Frontal cortex (tissue), 4 donors: ENCODE data around the gene INHBC. TPM values are rescaled to one million over a fixed set of nuclear protein-coding genes. Genes with fewer than 3 reads are reported as not detected.
"Not testable (repeated sequence)": the region's sequence is repeated elsewhere in the genome, so short reads cannot be mapped to it uniquely, and the experiment has no call there.

Experiments used
- DNase-seq, 2 donors: peaks; one replicate each; pipeline ENCODE4 v3.0.0; 2012; ENCODE audit warnings: low spot score in 2 of 2
- FAIRE-seq: peaks from 2 replicates; lab custom pipeline; 2012; peaks lifted over from hg19 to GRCh38; lab: Jason Lieb, UNC
- total RNA-seq: library from RNA; depleted of rRNA; stranded (reverse); fragments of >200 nt; gene quantifications from one replicate; pipeline ENCODE4 v1.2.3, GENCODE V29; 2014
- donor health status: control.
- donor health status: control.
- donor health status: control.

INHBC gene, protein sequence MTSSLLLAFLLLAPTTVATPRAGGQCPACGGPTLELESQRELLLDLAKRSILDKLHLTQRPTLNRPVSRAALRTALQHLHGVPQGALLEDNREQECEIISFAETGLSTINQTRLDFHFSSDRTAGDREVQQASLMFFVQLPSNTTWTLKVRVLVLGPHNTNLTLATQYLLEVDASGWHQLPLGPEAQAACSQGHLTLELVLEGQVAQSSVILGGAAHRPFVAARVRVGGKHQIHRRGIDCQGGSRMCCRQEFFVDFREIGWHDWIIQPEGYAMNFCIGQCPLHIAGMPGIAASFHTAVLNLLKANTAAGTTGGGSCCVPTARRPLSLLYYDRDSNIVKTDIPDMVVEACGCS
- total RNA-seq = not detected

DNA sequence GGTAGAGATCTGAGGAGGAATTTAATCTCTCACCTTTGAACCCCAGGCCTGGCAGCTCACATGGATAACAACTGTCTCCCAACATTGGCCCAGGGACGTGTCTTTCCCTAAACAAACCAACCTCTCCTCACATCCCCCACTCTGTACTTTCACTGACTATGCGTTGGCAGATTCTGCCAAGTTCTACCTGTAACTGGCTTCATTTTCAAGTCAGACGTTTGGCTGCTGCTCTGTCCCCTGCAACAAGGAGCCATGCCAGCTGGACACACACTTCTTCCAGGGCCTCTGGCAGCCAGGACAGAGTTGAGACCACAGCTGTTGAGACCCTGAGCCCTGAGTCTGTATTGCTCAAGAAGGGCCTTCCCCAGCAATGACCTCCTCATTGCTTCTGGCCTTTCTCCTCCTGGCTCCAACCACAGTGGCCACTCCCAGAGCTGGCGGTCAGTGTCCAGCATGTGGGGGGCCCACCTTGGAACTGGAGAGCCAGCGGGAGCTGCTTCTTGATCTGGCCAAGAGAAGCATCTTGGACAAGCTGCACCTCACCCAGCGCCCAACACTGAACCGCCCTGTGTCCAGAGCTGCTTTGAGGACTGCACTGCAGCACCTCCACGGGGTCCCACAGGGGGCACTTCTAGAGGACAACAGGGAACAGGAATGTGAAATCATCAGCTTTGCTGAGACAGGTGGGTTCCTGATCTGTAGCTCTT, at the start of gene INHBC:
Gene INHBC (plus strand): TSS at position 268 of the 707 bp plus-strand sequence. CDS start 103 bp downstream, at position 371.
- FAIRE-seq = no peak
- DNase-seq = no peak

DNA sequence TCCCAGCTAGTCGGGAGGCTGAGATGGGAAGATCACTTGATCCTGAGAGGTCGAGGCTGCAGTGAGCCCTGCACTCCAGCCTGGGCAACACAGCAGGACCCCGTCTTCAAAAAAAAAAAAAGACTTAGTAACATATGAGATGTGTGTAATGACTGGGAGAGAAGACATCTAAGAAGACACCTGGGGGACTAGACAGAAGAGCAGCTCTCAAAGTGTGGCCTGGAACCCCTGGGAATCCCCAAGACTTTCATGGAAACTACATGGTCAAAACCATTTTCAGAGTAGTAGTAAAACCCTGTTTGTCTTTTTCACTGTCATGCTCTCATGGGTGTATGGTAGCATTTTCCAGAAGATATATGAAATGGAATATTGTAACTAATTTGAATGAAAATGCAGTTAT, 49.0 kb upstream of the INHBC start:
- DNase-seq = no peak
- FAIRE-seq = no peak

DNA sequence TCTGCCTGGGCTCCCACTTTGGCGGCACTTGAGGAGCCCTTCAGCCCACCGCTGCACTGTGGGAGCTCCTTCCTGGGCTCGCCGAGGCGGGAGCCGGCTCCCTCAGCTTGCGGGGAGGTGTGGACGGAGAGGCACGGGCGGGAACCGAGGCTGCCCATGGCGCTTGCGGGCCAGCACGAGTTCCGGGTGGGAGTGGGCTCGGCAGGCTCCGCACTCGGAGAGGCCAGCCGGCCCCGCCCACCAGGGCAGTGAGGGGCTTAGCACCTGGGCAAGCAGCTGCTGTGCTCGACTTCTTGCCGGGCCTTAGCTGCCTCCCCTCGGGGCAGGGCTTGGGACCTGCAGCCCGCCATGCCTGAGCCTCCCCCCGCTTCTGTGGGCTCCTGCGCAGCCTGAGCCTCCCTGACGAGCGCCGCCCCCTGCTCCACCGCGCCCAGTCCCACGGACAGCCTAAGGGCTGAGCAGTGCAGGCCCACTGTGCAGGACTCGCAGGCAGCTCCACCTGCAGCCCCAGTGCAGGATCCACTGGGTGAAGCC, 48.3 kb upstream of the INHBC start:
- FAIRE-seq = no peak
- DNase-seq = no peak

DNA sequence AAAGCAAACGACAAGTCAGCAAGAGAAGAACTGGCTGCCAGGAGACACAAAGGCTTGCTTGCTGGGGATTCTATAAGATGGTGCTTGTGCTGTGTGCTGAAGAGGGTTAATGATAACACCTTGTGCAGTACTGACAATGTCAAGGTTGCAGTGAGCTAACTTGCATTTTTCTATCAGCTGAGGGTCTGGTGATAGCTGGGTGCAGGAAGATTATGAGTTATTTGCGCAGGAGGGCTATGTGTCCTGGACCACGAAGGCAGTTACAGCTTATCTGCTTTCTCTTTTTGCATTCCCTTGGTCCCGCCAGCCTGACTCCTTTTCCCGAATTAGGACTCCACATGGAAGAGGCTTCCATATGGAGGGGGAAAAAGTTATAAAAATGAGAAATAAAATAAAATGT, 46.2 kb upstream of the INHBC start:
- FAIRE-seq (no peak), DNase-seq (no peak)

DNA sequence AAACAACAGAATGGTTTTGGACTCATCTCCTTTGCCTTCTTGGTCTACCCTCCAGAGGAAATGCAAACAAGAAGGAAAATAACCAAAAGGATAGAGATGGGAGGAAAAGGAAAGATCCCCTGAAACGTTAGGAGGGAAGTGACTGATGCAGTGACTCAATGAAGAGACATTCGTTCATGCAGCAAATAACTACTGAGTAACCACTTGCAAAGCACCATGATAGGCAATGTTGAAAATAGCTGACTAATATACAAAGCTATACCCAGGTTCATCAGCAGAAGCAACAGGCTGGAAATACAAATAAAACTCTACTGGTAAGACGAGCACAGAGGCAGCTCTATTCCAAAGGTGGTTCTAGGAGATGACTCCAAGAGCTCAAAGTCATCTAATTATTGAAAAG, 45.6 kb upstream of the INHBC start:
- DNase-seq (no peak), FAIRE-seq (no peak)

DNA sequence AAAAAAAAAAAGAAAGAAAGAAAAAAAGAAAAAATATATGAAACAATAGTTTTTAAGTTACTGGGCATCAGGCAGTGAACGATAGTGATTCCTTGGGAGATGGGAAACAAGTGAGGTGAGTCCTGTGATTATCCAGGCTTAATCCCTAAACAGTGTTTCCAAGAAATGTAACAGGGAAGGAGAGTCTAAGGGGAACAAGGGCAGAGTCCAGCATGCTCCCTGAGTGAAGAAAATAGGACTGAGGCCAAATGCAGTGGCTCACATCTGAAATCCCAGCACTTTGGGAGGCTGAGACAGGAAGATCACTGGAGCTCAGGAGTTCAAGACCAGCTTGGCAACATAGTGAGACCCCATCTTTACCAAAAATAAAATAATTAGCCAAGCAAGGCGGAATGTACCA, 44.4 kb upstream of the INHBC start:
- FAIRE-seq (no peak), DNase-seq (no peak)

DNA sequence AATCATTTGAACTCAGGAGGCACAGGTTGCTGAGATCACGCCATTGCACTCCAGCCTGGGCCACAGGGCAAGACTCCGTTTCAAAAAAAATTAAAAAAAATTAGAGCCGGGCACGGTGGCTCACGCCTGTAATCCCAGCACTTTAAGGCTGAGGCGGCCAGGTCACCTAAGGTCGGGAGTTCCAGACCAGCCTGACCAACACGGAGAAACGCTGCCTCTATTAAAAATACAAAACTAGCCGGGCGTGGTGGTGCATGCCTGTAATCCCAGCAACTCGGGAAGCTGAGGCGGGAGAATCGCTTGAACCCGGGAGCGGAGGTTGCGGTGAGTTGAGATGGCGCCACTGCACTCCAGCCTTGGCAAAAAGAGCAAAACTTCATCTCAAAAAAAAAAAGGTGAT, 39.5 kb upstream of the INHBC start:
- FAIRE-seq (no peak), DNase-seq (no peak)

DNA sequence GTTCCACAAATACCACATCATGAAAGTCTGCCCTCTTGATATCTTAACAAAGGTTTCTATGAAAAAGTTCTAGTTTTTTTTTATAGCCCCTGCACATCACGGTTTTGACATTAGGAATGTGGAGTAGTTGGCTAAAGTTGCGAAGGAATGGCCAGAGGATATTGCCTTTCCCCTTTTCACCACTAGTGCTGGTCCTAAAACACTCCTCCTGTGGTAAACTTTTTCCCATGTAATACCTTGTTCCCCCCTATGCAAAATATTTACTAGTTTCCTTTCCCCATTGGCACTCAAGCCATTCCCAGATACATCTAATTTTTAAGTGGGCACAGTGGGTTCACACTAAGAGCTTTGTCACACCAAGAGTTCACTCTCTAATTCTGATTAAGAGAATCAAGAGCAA, 37.1 kb upstream of the INHBC start:
- DNase-seq (no peak), FAIRE-seq (no peak)

DNA sequence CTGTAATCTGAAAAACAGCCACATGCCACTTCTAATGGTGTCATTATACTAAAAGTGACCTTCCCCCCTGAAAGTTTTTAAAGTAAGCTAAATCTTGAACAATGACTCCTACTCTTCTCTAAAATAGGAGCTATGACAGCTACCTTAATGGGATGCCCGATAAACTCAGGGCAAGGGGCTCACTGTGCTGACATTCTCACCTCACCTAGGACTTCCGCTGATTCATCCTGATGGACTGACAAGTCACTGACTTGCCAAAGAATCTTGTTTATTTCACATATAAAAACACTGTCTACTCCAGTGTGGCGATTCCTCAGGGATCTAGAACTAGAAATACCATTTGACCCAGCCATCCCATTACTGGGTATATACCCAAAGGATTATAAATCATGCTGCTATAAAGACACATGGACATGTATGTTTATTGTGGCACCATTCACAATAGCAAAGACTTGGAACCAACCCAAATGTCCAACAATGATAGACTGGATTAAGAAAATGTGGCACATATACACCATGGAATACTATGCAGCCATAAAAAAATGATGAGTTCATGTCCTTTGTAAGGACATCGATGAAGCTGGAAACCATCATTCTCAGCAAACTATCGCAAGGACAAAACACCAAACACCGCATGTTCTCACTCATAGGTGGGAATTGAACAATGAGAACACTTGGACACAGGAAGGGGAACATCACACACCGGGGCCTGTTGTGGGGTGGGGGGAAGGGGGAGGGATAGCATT, 34.7 kb upstream of the INHBC start:
- FAIRE-seq = not testable (repeated sequence)

DNA sequence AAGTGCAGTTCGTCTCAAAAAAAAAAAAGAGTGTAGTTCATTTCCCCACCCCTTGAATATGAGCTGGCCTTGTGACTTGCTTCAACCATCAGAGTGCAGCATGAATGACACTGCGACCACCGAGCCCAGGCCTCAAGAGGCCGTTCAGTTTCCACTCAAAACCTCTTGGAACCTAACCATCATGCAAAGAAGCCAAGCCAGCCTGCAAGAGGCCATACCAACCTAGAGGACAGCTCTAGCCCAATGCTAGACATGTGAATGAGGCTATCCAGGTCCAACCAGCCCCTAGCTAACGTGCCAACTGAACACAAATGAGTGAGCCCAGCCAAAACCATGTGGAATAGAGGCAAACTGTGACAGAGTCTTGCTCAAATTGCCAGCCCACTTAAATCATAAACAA, 33.4 kb upstream of the INHBC start:
- no peak for DNase-seq
- no peak for FAIRE-seq

More for the DNA sequence above, 34.7 kb upstream of the INHBC start:
- DNase-seq = not testable (repeated sequence)

DNA sequence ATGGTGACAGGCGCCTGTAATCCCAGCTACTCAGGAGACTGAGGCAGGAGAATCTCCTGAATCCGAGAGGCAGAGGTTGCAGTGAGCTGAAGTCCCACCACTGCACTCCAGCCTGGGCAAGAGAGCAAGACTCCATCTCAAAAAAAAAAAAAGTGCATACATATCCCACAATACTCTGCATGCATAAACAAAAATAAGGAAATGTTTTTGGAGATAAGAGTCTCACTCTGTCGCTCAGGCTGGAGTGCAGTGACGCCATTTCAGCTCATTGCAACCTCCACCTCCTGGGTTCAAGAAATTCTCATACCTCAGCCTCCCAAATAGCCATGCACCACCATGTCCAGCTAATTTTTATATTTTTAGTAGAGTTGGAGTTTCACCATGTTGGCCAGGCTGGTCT, 32.4 kb upstream of the INHBC start:
- DNase-seq, FAIRE-seq: not testable (repeated sequence)

DNA sequence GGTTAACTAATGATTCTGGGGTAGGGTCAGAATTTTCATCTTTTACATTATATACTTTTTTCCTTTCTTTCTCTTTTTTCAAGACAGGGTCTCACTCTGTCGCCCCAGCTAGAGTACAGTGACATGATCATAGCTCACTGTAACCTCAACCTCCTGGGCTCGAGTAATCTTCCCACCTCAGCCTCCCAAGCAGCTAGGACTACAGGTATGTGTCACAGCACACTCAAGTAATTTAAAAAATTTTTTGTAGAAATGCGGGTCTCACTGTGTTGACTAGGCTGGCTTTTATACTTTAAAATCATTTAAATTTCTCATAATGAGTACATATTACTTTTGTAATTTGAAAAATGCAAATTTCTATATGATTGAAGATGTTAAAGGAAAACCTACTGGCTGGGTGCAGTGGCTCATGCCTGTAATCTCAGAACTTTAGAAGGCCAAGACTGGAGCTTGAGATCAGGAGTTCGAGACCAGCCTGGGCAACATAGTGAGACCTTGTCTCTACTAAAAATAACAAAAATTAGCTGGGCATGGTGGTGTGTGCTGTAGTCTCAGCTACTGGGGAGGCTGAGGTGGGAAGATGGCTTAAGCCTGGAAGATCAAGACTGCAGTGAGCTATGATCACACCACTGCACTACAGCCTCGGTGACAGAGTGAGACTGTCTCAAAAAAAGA, 29.5 kb upstream of the INHBC start:
- FAIRE-seq = no peak

DNA sequence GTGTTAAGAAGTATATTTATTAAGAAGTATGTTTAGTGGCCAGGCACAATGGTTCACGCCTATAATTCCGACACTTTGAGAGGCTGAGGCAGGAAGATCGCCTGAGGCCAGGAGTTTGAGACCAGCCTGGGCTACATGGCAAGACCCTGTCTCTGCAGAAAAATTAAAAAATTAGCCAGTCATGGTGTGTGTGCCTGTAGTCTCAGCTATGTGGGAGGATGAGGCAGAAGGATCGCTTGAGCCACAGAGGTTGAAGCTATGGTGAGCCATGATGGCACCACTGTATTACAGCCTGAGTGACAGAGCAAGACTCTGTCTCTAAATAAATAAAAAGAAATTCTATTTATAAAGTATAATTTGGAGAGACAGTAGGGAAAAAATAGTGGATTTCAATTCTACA, 24.1 kb upstream of the INHBC start:
- DNase-seq (no peak), FAIRE-seq (no peak)

More for the DNA sequence above, 29.5 kb upstream of the INHBC start:
- no peak for DNase-seq

DNA sequence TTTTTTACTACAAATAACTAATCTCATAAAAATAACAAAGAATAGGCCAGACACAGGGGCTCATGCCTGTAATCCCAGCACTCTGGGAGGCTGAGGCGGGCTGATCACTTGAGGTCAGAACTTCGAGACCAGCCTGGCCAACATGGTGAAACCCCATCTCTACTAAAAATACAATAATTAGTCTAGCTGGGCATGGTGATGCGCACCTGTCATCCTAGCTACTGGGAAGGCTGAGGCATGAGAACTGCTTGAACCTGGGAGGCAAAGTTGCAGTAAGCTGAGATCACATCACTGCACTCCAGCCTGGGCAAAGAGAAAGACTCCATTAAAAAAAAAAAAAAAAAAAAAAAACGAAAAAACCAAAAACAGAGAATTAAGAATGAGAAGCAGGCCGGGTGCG, 20.4 kb upstream of the INHBC start:
- DNase-seq, FAIRE-seq: not testable (repeated sequence)

DNA sequence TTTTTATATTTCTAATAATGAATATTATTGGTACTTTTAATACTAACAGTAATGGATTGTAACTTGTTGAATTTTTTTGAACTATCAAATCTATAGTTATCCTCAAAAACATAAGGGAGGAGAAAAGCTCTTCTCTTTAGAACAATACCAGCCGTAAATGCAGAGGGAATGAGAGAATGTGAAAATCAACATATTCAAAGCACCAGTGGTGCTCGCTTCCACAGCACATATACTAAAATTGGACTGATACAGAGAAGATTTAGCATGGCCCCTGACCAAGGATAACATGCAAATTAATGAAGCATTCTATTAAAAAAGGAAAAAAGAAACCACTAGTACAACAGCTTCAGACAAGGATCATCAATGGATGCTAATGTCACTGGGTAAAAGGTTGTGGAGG, 19.5 kb upstream of the INHBC start:
- FAIRE-seq (no peak), DNase-seq (no peak)

DNA sequence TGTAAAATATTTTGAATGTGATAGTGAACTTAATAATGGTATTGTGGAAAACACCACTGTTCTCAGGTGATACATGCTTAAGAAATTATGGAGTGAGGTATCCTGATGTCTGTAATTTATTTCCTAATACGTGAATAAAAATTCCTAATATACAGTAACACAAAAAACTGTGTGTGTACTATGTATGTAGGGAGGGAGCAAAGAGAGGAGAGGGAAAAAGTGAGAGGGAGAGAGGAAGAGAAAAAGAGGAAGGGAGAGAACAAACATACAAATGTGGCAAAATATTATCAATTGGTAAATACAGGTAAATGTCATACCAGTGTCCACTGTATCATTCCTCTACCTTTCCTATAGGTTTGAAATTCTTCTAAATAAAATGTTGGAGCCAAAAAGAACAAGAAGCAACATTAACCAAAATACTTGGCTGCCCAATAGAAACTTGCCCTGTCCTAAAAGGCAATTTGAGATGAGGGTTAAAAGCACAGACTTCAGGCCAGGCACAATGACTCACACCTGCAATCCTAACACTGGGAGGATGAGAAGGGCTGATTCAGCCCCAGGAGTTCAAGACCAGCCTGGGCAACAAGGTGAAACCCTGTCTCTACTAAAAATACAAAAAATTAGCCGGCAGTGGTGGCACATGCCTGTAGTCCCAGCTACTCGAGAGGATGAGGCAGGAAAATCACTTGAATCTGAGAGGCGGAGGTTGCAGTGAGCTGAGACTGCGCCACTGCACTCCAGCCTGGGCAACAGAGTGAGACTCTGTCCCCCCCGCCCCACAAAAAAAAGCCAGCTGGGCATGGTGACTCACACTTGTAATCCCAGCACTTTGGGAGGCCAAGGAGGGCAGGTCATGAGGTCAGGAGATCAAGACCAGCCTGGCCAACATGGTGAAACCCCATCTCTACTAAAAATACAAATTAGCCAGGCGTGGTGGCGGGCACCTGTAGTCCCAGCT, 18.3 kb upstream of the INHBC start:
- no peak for FAIRE-seq

DNA sequence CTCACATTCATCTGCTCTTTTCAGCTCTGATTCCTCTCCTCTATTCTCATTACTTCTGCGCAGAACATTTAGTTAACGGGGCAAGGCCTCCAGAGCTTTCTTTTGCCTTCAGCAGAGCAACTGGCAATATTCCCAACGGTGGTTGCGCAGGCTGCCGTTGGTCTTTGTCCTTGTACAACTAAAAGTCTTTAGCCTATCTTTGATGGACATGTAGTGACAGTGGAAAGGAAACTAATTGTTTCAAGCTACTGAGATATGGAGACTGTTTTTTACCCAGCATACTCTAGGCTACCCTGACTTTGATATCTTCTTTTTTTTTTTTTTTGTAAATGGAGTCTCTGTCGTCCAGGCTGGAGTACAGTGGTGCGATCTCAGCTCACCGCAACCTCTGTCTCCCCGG, 16.3 kb upstream of the INHBC start:
- no peak for DNase-seq
- FAIRE-seq = no peak

More for the DNA sequence above, 18.3 kb upstream of the INHBC start:
- no peak for DNase-seq

DNA sequence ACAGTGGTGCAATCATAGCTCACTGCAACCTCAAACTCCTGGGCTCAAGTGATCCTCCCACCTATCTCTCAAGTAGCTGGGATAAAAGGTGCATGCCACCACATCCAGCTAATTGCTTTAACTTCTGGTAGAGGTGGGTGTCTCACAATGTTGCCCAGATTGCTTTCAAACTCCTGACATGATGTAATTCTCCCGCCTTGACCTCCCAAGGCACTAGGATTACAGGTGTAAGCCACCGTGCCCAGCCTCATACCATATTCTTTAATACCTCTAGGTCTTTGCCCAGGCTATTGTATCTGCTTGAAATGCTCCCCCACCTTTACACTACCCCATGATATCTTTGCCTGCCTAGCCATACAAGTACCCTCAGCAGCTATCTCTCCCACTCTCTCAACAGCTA, 15.1 kb upstream of the INHBC start:
- DNase-seq (no peak), FAIRE-seq (no peak)

DNA sequence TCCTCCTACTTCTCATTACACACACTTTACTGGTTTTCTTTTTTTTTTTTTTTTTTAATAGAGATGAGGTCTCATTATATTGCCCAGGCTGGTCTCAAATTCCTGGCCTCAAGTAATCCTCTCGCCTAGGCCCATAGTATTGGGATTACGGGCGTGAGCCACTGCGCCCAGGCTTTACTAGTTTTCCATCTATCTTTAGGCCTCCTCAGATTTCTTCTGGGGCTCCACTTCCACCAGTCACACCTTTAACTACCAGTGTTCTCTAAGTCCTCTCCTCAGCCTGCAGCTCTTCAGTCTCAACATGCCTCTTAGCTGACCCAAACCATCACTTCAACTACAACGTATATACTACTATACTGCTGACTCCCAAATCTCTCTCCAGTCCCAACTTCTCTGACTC, 14.1 kb upstream of the INHBC start:
- FAIRE-seq (no peak), DNase-seq (no peak)
